A673 (cell line): Measurements from ENCODE around the gene SMAD4.

Experiments used
- CTCF ChIP-seq: fragments of 300-800, 200-600 bp; sonication (generic); conservative IDR thresholded peaks from 2 replicates; pipeline ENCODE4 v1.5.1; 2017; ENCODE audit warnings: low read depth, mild to moderate bottlenecking, antibody characterized with exemption, low read length, moderate library complexity, mixed read lengths
- EZH2 ChIP-seq: fragments of 200-600 bp; sonication (generic); IDR thresholded peaks from 2 replicates; pipeline ENCODE4 v1.6.1; 2017; ENCODE audit warnings: borderline replicate concordance, low read depth, mild to moderate bottlenecking, mixed read lengths, antibody characterized with exemption, low read length; ENCODE audit not compliant: poor library complexity, severe bottlenecking

GRCh38 chr18:51072586-51073313, 42.7 kb downstream of the SMAD4 start:
- no peak for TF ChIP-seq CTCF
- TF ChIP-seq EZH2 = no peak
